ENCODE measurements around the gene NR3C1. TPM values are rescaled to one million over a fixed set of nuclear protein-coding genes. Genes with fewer than 3 reads are reported as not detected.

NR3C1 gene
- total RNA-seq (2014; rRNA removed; shearing (Covaris generic)), result 26.0 and 31.4 TPM in 2 replicates

DNA sequence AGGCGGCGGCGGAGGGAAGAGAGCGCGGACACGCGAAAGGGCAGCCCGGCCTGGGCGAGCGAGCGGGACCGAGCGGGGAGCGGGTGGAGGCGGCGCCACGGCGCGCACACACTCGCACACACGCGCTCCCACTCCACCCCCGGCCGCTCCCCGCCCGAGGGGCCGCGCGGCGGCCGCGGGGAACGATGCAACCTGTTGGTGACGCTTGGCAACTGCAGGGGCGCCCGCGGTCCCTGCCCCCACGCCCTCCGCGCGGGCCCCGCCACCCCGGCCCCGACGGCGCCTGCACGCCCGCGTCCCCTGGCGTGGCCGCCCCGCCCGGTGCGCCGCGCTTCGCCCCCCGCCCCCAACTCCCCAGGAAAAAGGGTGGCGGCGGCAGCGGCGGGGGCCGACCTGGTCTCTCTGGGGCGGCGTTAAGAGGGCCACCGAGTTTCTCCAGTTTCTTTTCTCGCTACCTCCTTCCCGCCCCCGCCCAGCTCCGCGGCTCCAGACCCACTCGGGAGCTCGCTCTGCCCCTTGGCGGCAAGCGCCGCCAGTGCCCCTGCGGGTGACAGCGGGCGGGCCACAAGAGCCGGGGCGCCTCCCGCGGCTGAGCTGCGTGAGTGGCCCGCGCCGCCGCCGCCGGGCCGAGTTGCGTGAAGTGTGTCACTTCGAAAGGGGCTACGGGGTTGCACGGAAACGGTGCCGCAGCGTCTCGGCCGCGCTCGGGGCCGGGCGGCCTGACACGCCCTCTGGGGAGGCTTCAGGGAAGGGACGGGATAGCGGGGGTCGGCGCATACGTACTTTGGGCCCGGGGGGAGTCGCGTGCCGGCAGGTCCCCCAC, at the start of gene NR3C1:
Gene NR3C1, minus strand, starts transcription at position 94 of the 823 bp plus-strand sequence. CDS start 2,847 bp downstream, outside the sequence.

Small RNAs within 50 kb of the gene (small RNA-seq; reads per million reads assigned to genes)
- gene AC091925.2, result not detected

All from A375 (cell line).